ENCODE data around the gene PCLO.
A peak's percentile ranks its signal among the peaks of the same experiment; 100 is the strongest.
"Not testable (repeated sequence)": the region's sequence is repeated elsewhere in the genome, so short reads cannot be mapped to it uniquely, and the experiment has no call there.

The PCLO gene

DNA sequence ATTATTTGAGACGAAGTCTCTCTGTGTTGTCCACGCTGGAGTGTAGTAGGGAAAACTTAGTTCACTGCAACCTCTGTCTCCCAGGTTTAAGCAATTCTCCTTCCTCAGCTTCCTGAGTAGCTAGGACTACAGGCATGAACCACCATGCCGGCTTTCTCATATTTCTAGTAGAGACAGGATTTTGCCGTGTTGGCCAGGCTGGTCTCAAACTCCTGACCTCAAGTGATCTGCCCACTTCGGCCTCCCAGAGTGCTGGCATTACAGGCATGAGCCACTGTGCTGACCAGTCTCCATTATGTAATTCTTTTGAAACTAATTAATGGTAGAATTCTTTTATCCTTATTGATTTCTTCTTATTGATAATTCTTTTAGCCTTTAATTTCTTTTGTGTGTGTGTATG, 32.5 kb downstream of the PCLO start:
- no peak for FAIRE-seq

- FAIRE-seq: peak; percentile 93
Observed at GRCh38 chr7:83119494-83119893, 43.2 kb downstream of the PCLO start.

GRCh38 chr7:83119026-83119382, 43.7 kb downstream of the PCLO start:
- no peak for FAIRE-seq

- no peak for FAIRE-seq
Observed at GRCh38 chr7:83118347-83119025, 44.2 kb downstream of the PCLO start.

DNA sequence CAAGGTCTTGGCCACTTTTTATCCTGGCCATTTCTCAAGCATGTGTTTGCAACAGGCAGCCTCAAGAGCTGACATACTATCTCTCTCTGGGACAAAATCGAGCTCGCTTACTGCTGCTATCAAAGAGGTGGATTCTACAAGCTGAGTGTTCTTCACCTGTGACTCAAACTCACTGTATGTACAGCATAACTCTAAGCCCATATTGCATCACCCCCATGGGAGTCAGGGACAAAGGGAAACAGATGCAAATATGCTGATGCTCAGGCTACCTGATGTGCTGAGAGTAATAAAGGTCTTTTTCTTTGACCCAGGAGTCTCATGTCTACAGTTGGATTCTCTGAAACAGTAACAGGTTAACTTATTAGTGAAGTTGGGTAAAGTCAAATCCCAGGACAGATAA, 45.2 kb downstream of the PCLO start:
- no peak for FAIRE-seq

DNA sequence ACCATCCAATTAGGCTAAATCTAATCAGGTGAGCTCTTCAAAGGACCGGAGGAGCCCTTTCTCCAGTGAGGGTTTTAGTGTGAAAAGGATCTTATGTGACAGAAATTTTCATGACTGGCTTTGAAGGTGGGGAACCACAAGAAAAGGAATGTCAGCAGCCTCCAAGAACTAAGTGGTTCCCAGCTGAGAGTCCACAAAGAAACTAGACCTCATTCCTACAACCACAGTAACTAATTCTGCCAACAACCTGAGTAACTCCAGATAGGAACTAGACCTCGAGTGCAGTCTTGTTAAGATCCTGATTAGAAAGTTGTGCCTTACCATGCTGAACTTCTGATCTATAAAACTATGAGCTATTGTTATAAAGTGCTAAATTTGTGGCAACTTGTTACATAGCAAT, 51.3 kb downstream of the PCLO start:
- no peak for FAIRE-seq

- no peak for FAIRE-seq
Observed at GRCh38 chr7:83109352-83109751, 53.3 kb downstream of the PCLO start.

GRCh38 chr7:83105948-83106347, 56.7 kb downstream of the PCLO start:
- no peak for FAIRE-seq

GRCh38 chr7:83105063-83105462, 57.6 kb downstream of the PCLO start:
- FAIRE-seq: no peak

DNA sequence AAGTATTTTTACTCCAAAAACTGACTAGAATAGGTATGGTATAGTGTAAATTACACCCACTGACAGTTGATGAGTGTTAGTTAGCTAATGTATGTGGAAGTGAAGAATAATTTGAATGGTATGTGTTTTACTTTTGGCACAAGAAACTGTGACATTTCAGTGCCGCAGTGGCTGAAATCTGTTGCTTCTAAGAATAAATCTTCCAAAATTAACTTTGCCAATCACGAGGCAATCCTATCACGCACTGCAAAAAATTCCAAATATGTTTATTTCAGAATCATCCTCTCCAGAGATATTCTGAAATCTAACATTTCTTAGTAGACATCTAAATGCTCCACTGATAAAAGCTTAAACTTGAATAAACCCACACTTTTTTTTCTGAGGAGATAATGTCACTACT, 61.2 kb downstream of the PCLO start:
- FAIRE-seq: no peak

DNA sequence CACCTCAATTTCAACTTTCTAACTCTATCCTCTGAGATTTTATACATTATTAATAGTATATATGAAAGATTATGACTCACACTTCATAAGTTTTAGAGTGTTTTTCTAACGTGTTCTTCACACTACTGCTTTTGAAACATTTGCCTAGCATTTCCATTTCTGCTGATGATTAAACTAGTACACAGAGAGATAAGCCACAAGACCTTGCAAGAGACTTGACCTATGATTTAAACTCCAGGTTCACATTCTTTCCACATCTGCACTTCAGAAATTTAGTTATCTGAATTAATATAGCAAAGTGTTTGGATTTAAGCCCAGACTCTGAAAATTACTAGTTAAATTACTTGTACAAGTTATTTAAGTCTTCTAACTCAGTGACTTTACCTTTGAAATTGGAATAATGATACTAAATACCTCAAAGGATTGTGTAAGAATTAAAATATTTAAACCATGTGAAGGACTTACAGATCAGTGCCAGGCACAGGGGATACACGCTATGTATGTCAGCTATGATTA, 66.6 kb downstream of the PCLO start:
- FAIRE-seq: peak; percentile 55

GRCh38 chr7:83085299-83085698, 77.4 kb downstream of the PCLO start:
- no peak for FAIRE-seq

- not testable (repeated sequence) for FAIRE-seq
Observed at GRCh38 chr7:83079879-83080278, 82.8 kb downstream of the PCLO start.

GRCh38 chr7:83077328-83077727, 85.4 kb downstream of the PCLO start:
- peak; percentile 51 for FAIRE-seq

- peak; percentile 82 for FAIRE-seq
Observed at GRCh38 chr7:83072576-83073517, 89.8 kb downstream of the PCLO start.

DNA sequence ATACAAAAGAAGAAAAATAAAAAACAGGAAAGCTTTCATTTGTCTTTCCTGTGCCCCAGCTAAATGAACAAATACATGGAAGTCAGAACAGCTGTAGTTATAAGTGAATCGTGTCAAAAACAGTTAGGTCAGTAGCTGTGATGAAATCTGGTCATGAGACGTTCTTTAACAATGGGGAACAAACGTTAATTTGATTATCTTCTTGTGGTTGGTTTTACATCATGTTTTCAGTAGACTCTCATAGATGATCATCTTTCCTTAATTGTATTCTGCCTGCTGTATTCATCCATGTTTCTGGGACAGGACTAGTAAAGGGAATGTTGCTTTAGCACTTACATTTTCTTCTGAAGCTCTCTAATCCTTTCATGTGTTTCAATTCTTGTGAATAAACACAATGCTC, 97.0 kb downstream of the PCLO start:
- no peak for FAIRE-seq

GRCh38 chr7:83060218-83060617, 102.5 kb downstream of the PCLO start:
- peak; percentile 53 for FAIRE-seq

GRCh38 chr7:83058667-83059066, 104.0 kb downstream of the PCLO start:
- no peak for FAIRE-seq

DNA sequence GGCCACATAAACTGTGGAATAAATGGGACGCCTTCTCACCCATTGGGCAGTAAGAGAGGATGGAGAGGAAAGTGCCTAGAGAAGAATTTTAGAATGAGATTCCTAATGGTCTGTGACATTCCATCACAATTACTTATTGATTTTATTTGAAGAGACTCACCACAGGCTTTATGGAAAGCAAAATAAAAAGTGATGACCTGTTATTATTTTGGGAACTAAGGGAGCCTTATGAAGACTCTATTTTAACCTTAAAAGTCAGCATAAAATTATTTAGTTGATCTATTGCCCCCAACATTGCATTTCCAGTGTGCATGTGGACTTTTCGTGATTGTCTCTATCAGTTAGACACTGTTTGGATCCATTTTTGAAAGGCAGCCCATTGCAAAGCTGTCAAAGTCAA, 107.5 kb downstream of the PCLO start:
- no peak for FAIRE-seq

- FAIRE-seq: no peak
Observed at GRCh38 chr7:83054472-83054871, 108.2 kb downstream of the PCLO start.

DNA sequence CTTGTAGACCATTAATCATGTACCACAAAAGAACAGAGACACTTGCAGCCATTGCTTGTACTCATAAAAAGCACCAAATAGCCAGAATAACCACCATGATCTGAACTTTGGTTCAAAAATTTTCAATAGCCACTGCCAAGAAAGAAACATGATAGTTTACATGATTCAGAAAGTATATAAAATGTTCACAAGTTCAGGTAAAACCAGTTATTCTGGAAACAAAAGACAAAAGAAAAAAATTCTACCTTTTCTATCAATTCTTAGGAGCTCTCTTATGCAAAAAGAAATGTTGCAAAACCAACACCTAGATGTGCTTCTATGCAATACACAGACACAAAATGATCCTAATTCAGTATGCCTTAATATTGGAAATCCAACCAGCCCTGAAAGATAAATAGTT, 108.7 kb downstream of the PCLO start:
- FAIRE-seq: no peak

DNA sequence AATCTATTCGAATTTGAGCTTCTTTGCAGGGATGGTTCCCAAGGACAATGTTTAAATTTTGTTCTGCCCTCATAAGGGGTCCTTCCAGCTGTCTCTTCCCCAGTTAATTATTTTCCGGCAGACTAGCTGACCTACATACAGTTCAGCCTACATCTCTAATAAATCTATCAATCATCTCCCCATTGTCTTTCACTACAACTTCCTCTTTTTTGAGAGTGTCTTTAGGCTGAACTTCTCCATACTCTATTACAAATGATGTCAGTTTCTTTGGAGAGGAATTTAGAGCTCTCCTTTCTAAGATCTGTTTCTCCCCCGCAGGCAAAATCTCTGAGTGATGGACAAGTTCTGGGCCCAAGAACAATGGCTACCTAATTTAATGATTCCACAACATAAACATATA, 122.2 kb downstream of the PCLO start:
- FAIRE-seq: no peak

- no peak for FAIRE-seq
Observed at GRCh38 chr7:83038787-83039186, 123.9 kb downstream of the PCLO start.

GRCh38 chr7:83036721-83037380, 125.8 kb downstream of the PCLO start:
- FAIRE-seq: peak; percentile 92
